ENCODE data around the gene PDGFC. TPM values are rescaled to one million over a fixed set of nuclear protein-coding genes. Genes with fewer than 3 reads are reported as not detected.

The PDGFC gene
- total and polyA plus RNA-seq, 2 of the 8 experiments (the other 6 are each of a cell fraction or from before 2014, with no cell fraction given), result 0.65 to 2.7 TPM

GRCh38 chr4:156738766-156739165, 232.8 kb downstream of the PDGFC start (continued):
- no peak for TF ChIP-seq BACH1 (IDR thresholded peaks at IDR 0.05; ENCODE audit: low read length)
